SKM-1 treated with dmso at 0.1 percent for 144 hours (cell line): ENCODE measurements around the gene GLRA3.
A peak's percentile ranks its signal among the peaks of the same experiment; 100 is the strongest.
"Not testable (repeated sequence)": the region's sequence is repeated elsewhere in the genome, so short reads cannot be mapped to it uniquely, and the experiment has no call there.

Source experiments
- DNase-seq: peaks from one replicate; lab custom pipeline; 2025; ENCODE audit not compliant: unreplicated experiment; lab: John Stamatoyannopoulos, UW

Gene GLRA3

DNA sequence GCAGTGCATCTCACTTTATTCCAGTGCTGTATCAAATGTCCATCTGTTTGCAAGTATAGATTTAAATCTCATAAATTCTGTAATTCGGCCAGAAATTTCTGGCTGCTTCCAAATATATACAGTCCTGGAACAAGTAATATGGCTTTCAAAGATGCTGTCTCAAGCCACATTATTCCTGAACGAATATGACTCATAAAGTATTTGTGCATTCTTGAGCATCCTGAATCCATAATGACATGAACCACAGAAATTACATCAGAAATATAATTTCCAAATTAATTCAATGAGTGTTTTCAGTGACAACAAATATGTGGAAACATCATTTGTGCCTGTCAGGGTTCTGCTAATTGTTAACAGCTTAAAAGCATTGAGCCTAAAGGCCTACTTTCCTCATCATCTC is 165.8 kb downstream of the GLRA3 start:
- DNase-seq, result no peak

DNA sequence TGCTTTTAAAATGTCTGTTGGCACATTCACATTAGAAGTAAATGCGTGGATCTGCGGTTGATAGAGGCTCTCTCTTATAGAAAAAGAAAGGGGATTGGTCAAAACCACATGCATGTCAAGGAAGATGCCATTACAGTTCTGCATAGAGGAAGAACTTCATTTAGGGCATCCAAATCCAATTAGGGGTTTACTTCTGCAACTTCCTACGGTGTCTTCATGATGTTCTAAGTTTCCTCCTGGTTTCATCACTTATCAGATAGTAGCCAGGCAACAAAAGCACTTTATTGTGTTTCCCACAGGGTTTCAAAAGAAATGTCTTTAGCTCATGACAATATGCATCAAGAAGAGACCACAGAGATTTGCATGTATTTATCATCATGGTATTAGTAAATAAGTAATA is 170.8 kb downstream of the GLRA3 start:
- peak; percentile 86 for DNase-seq

DNA sequence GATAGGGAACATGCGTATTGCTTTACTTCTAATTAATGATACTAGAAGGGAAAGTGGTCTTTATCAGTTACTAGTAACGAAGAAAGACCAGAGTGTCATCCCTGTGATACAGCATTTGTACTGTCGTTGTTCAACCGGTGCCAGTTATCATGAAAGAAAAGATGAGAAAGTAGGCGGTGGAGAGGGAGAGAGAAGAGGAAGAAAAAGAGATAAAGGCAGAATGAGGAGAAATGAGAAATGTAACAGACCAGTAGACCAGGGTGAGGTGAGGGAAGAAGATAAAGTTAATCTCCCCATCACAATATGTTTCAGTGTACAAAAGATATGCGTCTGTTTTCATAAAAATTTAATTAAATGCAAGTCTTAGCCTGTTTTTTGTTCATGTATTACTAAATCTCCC is 171.6 kb downstream of the GLRA3 start:
- no peak for DNase-seq

DNA sequence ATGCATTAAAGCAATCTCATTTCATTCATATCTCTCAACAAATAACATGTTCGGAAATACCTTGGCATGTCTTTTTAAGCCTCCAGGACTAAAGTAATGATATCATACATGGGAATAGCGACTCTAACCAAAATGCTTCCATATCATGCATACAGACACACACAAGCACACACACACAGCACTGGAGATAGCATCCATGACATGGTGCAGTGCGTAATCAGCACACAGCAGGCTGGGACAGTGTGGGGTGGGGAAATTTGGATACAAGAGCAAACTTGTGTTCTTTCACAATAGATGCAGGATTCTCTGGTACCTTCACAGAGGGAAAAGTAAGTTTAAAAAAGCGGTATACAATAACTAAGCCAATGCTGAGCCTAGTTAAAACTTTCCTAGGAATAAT is 174.4 kb downstream of the GLRA3 start:
- DNase-seq, result no peak

DNA sequence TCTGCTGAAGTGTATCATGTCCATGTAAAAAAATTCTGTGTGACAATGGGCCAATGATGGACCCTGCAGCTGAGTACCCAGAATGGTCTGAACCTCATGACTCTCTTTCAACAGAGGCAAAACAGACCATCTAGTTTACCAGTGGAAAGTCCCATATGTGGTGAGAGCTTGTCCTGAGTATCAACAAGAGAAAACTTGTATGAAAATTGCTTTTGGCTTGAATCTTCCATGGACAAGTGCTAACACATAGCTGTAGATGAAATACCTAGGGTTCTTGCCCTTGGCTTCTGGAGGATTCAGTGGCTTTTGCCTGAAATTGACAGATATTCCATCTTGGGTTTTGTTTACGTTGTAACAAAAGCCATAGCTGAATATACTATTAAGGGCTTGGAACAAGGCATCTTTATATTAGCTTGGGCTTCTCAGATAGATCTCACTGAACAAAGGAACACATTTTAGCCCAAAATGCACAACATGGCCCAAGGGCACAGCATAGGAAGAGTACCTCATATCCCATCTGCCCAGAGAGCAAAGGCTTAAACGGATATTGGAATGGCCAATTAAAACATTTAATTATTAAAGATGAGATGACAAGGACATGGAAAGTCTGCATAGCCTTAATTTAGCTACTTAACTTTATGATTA is 178.2 kb downstream of the GLRA3 start:
- DNase-seq, result no peak

DNA sequence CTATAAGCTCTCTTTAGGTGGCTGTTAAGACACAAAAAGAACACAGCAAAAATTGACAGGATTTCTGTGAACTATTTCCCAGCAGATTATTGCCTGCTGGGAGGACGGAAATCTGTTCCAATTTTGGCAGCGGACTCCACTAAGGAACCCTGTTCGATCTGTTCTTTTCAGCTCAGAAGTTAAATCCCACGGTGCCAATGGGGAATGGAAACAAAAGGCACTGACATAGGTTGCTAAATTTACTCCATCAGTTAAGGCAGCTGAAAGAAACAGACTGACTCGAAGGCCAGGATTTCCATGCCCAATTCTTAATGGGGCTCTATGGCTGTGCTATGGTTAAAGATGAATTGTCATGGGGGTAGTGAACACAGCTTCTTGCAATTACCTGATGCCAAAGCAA is 180.2 kb downstream of the GLRA3 start:
- DNase-seq, result no peak

DNA sequence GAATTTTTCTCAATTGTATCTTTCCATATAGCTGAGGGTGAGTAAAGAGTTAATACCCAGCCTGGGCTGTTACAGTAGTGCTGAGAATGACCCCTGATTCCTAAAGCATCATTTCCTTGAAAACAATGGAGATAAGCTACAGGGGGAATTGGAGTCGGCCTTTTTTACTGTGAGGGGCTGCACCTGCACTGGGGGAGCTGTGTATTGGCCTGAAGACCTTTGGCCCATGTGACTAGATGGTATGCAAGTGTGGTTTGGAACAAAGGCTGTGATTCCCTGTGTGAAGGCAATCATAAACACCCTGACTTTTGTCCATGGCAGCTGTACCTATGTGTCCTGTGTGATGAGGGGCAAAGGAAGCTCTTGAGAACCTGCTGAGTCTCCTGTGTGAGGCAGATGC is 182.7 kb downstream of the GLRA3 start:
- no peak for DNase-seq

DNA sequence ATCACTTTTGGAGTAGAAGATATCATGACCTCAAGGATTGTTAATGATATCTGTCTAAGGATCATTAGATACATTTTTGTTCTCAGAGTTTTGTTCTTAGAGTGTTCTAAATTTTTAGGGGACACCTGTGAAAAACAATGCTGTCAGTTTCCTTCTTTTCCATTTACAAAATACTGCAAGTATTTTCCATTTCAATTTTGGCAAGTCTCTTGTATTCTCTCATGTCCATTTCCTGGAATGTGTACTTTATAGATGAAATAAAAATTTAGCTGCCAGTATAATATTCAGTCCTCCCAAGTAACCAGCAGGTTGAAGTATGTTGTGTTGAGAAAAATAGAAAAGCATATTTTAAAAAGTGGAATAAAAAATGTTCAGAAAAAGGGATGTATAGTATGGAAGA is 188.9 kb downstream of the GLRA3 start:
- DNase-seq, result no peak

DNA sequence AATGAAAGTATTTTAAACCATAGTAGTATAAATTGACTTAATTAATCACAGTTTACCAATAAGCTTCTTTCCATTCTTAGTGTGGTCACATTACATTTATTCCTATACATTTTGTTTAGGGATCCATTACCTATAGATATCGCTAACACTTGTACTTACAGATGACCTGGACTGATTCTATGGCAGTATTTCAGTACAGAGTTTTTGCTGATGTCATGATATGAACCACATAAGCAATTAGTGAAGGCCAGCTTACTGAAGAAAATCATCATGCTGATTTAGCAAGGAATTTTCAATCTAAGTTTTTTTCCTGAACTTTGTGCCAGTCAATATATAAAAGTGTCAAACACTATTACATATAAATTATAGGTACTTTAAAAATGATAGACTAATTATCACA is 193.3 kb downstream of the GLRA3 start:
- DNase-seq, result no peak

DNA sequence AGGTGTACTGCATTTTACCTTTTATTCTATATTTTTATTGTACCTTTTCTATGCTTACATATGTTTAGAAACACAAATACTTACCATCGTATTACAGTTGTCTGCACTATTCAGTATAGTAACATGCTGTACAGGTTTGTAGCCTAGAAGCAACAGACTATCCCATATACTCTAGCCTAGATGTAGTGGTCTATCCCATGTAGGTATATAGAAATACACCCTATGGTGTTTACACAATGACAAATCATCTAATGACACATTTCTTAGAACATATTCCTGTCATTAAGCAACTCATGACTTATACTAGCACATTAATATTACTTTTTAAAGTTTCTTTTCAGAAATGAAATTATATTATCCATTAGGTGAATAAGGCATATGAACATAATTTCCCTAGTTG is 195.6 kb downstream of the GLRA3 start:
- DNase-seq, result no peak

DNA sequence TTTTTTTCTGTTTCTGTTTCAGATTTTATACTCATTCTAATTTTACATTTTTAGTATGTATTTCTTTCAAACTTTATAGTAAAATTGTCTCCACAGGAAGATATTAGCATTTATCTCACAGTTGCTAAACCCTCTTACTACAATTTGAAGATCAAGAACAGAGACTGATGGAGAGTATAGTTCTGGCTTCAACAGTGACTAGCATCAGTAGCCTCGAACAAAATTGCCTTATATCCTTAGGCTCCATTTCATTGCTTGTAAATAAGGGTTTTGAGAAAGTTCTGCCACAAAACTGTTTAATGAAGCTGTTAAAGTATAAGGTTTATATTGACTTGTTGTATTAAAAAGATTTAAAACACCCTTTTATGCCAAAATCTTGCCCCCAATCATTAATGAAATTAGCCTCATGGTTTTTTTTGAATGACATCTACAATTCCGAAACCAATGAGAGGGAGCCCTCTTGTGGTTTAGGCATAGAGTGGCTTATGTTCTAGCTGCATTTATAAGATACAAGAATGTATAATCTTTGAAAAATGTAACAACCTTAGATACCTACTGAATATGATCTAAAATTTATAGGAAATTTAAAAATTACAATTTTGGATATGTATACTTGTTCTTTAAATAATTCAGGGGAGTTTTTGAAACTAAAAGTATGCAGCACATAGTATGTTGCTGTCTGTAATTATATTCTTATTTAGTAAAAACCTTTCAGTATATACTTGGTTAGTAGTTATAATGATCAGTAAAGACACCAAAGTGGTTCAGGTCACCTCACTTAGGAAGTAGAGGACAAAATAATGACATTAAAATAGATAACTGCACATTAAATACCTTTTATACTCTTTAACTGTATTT is 196.9 kb downstream of the GLRA3 start:
- peak; percentile 26 for DNase-seq

DNA sequence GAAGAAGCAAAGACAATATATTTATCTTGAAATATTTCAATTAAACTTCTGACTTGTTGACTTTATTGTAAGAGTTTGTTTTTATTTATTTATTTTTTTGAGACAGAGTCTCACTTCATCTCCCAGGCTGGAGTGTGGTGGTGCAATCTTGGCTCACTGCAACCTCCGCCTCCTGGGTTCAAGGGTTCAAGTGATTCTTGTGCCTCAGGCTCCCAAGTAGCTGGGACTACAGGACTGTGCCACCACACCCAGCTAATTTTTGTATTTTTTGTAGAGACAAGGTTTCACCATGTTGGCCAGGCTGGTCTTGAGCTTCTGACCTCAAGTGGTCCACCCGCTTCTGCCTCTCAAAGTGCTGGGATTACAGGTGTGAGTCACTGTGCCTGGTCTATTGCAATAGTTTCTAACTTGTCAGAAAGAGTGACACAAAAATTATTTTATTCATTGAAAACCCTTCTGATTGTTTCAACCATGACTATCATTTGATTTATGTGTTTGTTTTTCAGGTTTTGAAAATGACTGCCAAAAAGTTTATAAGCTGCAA is 199.1 kb downstream of the GLRA3 start:
- DNase-seq, result not testable (repeated sequence)

DNA sequence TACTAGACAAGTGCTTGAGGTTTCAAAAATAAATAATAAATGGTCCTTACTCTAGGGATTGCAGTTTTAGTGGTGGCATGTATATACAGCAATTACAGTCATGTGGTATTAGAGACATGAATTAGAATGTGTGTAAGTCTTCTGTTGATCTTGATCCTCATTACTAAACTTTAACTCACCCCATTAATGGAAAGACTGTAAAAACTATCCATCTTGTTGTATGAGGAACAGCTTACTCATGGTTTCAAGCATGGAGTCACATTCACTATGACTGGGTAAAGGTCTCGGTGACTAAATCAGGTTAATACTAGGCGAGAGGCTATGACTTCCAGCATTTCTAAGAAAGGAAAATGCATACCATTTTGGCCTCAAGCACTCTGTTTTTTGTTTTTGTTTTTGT is 199.8 kb downstream of the GLRA3 start:
- DNase-seq, result no peak

DNA sequence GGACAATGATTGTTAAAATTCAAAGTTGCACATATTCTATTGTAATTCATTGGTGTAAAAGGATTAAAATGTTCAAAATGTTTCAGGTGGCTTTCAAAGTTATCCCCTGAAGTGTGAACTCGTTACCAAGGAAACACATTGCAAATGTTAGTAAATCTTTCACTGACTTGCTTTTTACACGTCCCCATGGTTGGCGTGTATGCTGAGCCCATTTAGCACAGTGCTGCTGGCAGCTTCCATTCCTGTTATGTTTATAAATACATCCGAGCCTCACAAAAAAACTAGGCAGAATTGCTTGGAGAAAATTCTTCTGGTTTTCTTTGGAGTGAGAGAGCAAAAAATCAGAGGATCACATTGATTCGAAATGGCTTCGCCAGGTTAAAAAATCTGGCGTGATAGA is 200.9 kb downstream of the GLRA3 start:
- DNase-seq, result no peak

DNA sequence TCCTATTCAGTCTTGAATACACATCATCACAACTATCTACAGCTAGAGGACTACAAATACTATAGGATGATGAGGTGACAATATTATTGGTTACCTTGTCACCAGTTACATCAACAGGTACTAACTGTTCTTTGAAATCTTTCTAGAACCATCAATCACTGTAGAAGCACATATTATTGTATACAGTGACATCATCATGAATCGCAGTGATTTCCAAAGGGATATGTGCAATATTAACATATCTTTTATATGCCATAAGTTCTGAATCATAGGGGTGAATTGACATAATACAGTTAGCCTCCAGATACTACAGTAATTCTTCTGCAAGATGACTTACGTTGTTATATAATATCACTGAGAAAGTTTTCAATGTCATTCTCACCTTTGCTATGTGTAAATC is 201.6 kb downstream of the GLRA3 start:
- no peak for DNase-seq

DNA sequence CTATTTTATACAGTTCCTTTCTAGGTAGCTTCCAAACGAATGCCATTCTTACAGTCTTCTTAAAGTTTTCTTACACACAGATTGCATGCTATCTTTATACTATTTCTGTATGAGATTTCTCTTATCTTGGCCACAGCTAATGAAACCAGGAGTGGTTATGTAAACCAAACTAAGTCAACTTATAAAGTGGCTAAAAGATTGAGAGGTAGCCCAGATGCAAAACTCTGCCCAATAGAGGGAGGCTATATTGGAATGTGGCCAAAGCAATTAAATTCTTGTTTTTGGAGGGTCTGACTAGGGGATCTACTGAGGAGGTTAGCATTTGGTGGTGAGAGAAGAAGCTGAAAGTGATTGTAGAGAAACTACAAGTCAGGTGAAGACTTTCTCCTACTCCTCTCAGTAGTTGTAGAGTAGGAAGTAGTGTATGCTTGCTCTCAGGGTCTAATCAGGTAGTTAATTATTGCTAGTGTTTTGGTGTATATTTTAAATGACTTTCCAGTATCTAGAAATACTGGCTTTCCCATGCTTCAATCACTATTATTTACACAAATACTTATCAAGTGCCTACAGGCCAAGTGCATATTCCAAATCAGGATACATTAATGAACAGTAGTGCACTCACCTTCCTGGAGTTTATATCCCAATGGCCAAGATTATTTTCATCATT is 202.6 kb downstream of the GLRA3 start:
- DNase-seq, result no peak

DNA sequence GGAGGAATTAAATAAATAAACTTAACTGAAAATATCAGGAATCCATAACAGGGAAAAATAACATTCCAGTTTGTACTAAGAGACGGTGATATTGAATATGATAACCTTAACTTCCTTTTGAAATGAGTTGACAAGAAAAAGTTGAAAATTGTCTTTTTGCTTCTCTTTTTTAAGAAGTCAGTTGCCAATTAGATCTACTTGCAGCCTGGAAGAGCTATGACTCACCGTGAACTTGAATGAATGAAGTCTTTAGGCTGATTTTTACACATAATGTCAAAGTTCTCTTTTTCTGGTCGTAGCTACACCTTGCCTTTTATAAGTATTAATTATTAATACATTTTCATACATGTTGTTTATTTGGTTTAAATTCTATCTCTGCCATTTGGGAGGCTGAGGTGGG is 212.4 kb downstream of the GLRA3 start:
- no peak for DNase-seq

DNA sequence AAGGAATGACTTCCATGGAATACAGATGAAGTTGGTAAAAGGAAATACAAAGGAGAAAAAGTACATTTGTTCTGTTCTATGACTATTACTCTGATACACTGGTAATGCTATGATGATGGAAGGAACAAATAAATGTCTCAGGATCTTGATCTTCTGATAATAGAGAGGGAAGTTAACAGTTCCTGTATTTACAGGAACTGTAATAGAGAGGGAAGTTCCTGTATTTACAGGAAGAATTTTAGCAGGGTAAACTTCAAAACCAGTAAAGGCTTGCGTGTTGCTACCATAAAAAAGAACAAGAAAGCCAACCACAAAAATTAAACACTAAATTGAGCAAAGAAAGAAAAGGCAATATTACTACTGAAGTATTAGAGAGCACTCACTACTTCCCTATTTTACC is 215.1 kb downstream of the GLRA3 start:
- peak; percentile 89 for DNase-seq

DNA sequence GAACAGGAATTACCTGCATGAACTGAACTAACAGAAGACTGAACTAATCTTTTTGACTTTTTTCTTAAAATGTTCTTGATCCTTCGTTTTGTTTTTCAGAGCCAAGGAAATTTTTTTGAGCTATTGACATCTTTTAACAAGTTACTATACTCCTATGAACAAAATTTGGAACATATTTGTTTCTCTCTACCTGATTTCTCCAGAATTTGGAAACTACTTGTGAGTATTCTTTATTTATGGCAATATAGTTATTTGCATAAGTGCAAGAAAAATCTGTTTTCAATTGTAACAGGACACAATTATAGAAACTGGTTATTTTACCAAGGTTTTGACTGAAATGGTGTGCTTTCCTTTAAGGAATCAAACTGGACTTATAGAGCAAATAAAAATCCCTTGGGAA is 217.3 kb downstream of the GLRA3 start:
- no peak for DNase-seq

DNA sequence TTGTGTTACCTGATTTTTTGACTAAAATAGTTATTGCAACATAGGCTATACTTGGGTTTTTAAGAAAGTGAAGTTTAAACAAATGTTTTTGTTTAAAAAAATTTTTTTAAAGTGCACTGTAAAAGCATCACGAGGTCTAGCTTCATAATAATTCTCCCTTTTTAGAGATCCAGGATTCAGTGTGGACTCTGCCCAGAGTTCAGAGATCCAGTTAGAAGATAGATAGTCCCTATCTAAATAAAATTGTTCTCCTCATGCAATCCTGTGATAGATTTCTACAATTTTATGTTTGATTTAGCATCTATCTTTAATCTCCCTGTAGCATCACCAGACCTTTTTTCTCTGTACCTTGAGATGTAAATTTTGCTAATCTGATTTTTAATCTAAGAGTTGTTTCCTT is 221.3 kb downstream of the GLRA3 start:
- DNase-seq, result no peak

DNA sequence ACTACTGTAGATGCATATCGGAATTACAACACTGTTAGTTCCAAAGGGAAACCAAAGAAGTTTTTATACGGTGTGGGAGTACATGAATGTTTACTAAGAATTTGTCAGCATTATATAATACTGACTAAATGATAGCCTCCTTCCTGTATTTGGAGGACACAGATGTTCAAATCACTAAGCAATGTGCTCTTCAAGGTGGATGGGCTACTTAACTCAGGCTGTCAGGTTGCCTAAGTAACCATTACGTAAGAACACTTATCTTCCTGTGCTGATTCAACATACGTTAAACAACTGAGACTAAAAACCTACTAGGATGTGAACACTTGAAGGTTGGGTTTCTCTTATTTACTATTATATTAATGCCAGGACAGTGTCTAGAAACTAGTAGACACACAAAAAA is 224.8 kb downstream of the GLRA3 start:
- peak; percentile 72 for DNase-seq

DNA sequence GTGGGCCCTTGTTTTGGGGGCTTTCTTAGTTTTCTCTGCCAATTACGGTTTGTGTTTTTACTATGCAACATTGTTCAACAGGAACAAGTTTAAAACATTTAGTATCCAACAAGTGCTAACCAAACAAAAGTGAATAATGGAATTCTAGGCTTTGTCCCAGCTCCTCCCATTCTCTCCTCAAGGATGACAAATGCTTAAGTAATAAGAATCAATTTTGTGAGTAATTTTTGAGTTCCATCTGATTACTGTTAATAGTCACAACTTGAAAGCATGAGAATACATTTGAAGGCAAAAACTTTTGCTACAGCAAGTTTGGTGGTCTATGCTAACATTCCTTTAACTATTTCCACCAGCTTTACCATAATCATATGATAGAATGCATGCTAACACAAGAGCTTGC is 228.7 kb downstream of the GLRA3 start:
- DNase-seq, result no peak
